Neural cell (in vitro differentiated cells): ENCODE data around the gene VENTX.

ENCODE experiments used
- CTCF ChIP-seq: fragments of 450-650 bp; IDR thresholded peaks from 2 replicates; pipeline ENCODE4 v1.5.1; 2014; ENCODE audit warnings: antibody characterized with exemption, mild to moderate bottlenecking, moderate library complexity; ENCODE audit not compliant: poor library complexity, severe bottlenecking
- EP300 ChIP-seq: fragments of 450-650 bp; conservative IDR thresholded peaks from 2 replicates; pipeline ENCODE4 v1.6.1; 2014; ENCODE audit warnings: antibody characterized with exemption, mild to moderate bottlenecking, moderate library complexity; ENCODE audit not compliant: poor library complexity, severe bottlenecking
- EZH2 ChIP-seq: fragments of 200-600, 300-800 bp; shearing (Covaris generic), sonication (generic); IDR thresholded peaks from 2 replicates; pipeline ENCODE4 v1.6.1; 2014; ENCODE audit warnings: antibody characterized with exemption, low read length, borderline replicate concordance, mild to moderate bottlenecking; ENCODE audit not compliant: insufficient read depth, poor library complexity, severe bottlenecking
- MXI1 ChIP-seq: fragments of 450-650 bp; conservative IDR thresholded peaks from 2 replicates; pipeline ENCODE4 v1.6.1; 2014; ENCODE audit warnings: antibody characterized with exemption, mild to moderate bottlenecking; ENCODE audit not compliant: poor library complexity, severe bottlenecking
- POLR2AphosphoS5 ChIP-seq: IDR thresholded peaks from 2 replicates; pipeline ENCODE4 v1.6.1; 2012
- REST ChIP-seq: IDR thresholded peaks from 2 replicates; pipeline ENCODE4 v1.6.1; 2012; ENCODE audit warnings: borderline replicate concordance
- SMC3 ChIP-seq: fragments of 450-650 bp; conservative IDR thresholded peaks from 2 replicates; pipeline ENCODE4 v1.6.1; 2014; ENCODE audit warnings: antibody characterized with exemption, mild to moderate bottlenecking, moderate library complexity; ENCODE audit not compliant: poor library complexity
- TAF1 ChIP-seq: IDR thresholded peaks from 2 replicates; pipeline ENCODE4 v1.6.1; 2012; ENCODE audit warnings: low read depth

- TF ChIP-seq EP300: no peak
- no peak for TF ChIP-seq CTCF
- no peak for TF ChIP-seq TAF1
- no peak for TF ChIP-seq EZH2
- no peak for TF ChIP-seq REST
- TF ChIP-seq POLR2AphosphoS5: no peak
- no peak for TF ChIP-seq SMC3
- no peak for TF ChIP-seq MXI1
Observed at GRCh38 chr10:133219782-133220181, 17.9 kb upstream of the VENTX start.
